ENCODE results near the gene YARS1.

The YARS1 gene

DNA sequence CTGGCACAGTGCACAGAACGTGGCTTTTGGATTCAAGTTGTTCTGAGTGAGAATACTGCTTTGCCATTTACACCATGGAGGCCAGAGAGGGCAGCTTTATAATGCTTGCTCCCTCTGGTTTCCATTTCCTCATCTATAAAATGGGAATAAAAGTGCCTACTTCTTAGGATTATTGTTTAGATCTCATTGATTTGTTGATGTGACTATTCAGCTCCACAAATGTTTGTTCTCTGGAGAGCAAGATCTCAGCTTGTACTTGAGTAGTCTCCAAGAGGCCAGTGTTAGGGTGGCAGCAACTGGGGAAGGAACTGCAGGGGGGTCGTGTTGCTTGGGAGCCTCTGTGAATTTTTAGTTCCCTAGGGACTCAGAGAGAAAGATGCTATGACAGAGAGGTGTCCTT, 55.2 kb downstream of the YARS1 start:
- no peak for DNase-seq

DNA sequence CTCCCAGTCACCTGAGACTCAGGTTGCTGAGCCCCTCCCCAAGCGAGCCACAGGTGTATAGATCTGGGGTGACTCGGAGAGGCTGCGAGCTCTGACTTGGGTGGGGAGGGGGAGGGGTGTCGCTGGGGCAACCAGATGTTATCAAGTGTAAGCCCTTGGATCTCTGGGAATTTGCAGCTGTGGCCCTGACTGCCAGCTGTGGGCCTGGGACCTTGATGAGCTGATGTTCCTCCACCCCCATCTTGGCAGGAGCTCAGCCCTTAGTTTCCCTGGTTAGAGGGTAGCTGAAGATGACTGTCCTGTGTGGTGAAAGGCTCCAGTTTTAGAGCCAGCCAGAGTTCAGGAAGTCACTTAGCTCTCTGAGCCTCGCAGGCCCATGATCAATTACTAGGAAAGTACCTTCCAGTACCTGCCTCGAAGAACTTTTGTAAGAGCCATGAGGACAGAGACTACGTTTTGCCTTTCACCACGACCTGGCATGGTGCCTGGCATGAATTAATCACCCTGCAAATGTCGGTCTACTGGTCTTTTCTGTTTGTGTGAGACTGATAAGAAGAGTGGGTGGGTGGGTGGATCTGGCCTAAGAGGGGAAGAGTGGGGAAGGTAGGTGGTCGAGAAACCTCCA, 55.8 kb downstream of the YARS1 start:
- no peak for DNase-seq

DNA sequence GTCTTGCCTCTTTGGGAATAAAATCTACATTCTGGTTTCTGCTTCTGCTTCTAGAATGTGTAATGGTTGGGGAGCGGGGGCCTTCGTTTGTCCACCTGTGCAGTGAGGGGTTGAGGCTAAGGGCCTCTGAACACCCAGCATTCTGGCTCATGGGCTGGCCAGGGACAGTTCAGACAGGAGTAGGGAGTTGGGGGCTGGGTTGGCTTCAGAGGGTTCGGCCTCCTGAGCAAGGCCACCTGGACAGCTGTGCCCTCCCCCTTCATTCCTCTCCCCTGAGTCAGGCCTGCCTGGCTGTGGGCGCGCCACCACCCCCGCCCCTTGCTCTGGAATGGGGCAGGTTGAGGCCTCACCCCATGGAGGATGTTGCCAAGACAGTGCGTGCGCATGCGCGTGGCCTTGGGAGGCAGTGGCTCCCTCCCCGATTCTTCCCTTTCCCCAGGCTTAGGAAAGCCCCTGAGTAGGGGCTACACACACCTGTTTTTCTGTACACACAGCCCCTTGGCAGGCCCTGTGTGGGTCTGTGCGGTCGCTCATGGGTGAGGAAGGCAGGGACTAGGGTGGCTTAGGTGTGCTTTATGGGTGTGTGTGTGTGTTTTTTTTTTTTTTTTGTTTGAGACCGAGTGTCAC, 57.0 kb downstream of the YARS1 start:
- no peak for DNase-seq

DNA sequence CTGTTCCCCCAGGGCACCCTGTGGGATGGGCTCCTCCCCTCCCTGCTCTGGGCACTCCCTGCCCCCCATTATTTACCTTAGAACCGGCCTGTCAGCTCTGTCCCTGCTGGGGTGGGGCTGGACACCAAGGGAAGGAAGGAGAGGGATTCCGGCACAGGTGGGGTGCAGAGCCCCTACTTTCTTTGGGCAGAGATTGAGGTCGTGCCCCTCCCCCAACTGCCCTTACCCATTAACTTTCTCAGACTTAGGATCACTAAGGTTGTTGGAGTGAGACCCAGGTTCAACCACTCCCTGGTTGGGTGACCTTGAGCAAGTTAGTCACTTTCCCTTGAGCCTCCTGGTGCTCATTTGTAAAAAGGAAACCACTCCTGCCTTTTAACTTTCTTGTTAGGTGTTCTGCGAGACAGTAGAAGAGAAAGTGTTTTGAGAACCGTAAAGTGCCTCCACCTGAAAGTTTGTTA, 57.6 kb downstream of the YARS1 start:
- DNase-seq = no peak

DNA sequence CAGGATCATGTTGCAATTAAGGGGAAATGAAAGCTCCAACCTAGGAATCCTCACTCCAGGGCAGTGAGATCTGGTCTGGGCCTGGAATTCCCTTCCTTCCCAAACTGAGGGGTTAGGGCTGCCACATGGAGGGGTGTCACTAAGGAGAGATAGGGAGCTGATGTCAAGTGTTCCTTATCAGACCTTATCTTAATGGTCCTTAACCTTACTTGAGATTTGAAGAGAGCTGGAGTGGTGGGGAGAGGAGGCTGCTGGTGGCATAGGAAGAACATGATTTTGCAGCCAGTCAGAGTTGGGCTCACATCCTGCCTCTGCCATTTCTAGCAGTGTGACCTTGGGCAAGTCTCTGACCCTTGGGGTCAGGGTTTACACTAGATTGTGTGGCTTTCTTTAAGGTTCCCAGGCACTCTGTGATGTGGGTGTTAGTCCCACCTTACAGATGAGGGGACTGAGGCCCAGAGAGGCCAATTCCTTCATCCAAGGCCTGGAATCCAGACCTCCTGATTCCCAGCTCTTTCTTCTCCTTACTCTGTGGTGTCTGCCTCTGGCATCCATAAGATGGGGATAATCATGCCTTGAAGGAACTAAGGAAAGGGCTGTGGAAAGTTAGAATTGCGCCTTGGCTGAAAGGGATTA, 58.2 kb downstream of the YARS1 start:
- DNase-seq = no peak

DNA sequence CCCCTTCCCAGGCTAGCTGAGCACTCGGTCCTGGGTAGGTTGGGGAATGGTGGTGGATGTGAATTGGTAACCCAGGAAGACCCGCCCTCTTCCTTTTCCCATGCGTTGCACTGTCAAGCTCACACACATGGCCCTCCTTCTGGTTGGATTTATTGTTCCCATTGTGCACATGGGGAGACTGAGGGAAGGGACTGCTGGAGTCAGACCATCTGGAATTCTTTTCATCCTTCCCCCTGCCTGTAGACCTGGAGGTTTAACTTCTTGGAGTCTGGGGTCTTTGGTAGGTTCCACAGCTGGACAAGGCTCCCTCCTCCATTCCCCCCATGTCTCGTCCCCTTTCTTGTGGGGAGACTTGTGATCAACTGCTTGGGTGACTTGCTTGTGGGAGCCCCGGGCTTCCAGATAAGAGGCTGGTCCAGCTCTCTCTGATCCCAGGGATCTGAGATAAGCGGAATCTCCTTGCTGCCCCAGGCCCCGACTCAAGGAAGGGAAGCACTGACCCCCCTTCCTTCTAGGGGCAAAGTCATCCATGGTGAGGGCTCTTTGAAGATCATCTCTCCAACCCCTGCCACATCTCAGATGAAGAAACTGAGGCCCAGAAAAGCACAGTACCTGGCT, 58.9 kb downstream of the YARS1 start:
- DNase-seq = no peak

DNA sequence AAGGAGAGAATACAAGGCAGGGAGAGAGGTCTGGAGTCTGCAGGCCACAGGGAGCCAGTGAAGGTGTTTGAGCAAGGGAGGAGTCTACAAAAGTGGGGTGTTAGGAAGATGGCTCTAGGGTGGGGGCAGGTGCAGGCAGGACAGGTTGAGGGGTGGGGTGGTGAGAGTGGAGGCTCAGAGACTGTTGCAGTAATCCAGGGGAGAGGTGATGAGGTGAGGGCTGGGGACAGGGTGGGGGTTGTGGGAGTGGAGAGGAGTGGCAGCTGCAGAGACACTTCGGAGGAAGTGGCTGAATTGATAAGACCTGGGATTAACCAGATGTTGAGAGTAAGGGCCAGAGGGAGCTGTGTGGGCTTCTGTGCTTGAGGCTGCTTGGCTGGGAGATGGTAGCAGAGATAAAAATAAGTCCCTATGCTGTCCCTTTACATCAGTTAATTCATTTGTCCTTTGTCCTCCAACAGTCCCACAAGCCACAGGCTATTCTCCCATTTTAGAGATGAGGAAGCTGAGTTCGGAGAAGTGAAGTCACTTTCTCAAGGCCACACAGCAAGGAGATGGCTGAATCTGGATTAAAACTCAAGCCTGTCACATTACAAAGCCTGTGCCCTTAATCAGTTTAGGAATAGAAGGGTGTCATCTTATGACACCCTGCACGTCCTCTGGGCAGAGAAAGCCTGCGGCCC, 59.8 kb downstream of the YARS1 start:
- DNase-seq = peak; percentile 63 to 79

DNA sequence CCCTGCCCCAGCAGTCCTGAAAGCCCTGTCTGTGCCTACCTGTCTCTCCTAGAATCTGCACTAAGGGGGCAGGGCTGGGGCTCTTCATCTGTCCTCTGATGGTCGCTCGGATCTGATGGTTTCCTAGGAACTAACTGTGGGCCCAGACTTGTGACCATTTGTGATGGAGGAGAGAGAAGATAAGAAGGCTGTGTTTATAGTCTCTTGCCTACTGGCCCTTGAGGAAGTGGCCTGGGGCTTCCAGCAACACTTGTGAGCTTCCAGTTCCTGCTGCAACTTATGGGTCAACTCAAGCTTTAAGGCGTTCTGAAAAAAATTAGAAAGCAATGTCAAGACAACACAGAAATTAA, 61.4 kb downstream of the YARS1 start:
- no peak for DNase-seq

DNA sequence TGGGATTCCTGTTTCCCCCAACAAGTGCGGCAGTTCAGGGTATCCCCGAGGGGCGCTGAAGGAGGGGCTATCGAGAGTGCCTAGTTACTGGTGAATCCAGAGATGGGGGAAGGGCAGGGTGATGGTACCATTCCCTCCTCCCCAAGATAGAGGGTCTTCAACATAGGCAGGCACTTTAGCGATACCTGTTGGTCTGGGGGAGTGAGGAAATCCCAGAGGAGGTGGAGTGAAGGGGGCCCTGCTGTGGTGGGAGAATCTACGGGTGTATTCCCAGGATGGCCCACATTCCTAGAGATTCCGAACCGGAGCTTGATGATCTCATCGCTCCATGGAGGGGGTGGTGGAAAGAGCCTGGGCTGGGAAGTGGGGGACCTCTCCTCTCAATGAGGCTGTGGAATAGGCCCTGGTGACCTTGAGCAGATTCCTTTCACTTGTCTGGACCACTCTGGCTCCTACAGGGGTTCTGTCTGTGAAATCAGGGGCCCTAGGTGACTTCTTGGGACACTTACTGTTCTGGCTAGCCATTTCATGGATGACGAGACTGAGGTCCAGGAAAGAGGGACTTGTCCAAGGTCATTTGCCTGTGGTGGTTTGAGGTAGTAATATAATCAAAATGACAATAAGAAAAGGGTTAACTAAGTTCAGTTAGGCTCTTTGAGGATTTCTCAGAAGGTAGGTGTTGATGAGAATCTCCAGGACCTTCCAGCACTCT, 61.9 kb downstream of the YARS1 start:
- no peak for DNase-seq

DNA sequence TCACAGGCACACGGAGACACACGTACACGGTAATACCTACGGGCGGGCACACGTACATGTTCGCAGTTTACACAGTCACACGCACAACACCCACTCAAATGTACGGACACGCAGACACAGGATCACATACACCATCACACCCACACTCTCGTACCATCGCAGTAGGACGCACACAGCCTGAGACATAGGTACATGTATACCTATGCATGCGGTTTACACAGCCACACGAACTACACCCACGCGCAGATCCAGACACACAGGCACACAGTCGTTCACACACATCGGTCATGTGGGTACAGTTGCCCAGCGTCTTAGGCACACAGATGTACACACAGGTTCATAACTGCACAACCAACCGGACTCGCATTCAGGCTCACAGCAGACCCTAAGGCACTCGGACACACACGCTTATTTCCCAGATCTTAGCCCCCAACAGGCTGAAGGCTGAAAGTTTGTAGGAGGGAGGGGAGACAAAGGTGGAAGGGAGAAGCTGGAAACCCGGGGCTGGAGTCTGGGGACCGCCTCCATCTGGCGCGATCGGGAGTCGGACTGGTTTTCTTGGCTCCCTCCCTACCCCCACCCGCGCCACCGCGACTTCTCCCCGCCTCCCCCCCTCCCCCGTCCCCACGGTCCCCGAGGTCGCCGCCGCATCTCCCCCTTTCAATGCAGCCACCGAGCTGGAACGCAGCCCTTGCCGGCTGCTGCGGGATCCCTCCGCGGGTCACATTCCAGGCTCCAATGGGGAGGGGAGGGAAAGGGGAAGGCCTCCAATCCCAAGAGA, 62.7 kb downstream of the YARS1 start:
- peak; percentile 48 to 66 for DNase-seq

DNA sequence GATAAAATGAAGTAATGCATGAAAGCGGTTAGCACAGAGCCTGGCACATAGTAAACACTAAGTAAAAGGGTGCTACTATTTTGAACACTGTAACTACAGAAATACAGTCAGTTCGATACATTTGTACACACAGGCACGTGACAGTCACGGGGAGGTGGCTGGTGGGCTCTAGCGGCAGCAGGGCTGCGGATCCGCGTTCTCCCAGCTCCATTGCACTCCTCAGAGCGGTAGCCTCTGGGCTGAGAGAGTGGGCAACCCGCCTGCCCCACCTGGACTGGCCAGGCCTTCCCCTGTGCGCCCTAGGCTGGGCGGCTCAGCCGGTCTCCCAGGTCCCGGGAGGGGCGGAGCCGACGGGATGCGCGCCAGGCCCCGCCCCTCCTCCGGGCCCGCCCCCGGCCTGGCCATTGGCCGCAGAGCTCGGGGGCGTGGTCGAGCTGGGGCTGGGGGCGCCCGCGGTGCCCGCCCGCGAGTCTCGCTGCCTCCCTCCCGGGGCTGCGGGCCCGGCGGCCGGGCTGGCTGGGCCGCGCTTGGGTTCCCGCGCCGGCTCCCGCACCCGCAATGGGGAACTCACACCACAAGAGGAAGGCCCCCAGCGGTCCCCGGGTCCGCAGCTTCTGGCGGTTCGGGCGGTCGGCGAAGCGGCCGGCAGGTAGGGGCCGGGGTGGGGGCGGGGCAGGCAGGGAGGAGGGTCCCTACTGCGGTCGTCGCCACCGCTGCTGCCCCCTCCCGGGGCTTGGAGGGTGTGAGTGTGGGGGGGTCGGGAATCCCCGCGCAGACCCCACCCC, 63.4 kb downstream of the YARS1 start:
- DNase-seq = peak; percentile 40 to 82

DNA sequence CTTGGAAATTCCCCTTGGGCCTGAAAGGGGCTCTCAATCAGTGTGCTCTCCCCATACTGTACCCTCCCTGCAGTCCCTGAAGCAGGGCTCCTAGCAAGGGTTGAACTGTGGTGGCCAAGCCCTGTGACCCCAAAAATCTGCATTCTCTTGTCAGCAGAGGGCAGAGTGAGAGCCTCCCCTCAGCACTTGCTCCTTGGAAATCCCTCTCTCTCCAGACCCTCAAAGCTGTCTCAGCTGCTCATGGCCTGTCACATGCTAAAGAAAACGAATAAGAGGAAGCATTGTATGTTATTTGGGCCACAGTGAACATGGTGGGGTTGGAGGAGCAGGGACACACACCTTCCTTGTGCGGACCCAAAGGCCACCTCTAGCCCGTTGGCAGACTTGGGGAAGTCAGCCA, 67.4 kb downstream of the YARS1 start:
- peak in 1 of 2 experiments; percentile 20 for DNase-seq

DNA sequence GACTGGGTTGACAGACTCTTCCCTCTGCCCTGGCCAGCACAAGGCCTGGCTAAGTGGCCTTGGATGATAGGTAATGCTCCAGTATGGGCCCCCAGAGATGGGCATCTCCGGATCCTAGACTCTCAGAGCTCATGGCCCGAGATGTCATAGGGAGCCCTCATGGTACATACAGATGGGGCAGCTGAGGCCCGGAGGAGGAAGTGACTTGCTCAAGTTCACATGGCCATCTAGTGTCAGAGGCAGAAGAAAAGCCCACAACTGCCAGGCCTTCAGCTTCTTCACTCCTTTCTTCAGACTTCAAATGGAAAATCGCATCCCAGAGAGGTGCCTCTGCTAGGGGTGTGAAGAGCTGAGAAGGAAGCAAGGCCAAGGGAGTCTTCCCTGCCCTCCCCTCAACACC, 67.8 kb downstream of the YARS1 start:
- DNase-seq = no peak

DNA sequence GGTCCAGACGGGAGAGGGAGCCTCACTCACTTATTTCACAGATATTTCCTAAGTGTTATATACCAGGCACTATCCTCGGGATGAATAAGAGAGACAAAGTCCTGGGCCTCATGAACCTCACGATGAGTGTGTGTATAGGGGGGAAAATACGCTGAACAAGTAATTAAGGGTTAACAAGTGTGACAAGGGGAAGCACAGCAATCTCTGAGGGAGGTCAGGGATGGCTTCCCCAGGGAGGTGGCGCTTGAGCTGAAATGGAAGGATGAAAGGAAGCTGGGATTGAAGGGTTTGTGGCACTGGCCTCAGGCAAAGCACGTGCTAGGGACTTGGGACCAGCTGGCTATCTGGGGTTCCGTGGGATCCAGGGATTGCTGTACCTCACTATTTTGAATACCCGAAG, 68.2 kb downstream of the YARS1 start:
- no peak for DNase-seq

DNA sequence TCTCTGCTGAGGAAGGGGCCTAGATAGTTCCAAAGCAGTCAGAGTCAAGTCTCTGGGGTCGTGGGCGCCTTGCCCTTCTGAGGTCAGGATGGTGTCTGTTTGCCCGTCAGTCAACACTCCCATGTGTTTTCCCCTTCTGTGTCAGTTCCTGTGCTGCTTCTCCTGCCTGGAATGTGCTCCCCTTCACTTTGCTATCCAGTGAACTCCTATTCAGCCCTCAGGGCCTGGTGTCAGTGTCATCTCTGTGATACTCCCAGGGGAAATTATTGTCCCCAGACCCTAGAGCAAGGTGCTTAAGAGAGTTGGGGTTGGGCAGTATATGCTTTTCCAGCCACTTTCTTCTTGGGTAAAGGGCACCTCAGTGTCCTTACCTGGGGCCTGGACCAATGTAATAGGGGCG, 68.8 kb downstream of the YARS1 start:
- no peak for DNase-seq

DNA sequence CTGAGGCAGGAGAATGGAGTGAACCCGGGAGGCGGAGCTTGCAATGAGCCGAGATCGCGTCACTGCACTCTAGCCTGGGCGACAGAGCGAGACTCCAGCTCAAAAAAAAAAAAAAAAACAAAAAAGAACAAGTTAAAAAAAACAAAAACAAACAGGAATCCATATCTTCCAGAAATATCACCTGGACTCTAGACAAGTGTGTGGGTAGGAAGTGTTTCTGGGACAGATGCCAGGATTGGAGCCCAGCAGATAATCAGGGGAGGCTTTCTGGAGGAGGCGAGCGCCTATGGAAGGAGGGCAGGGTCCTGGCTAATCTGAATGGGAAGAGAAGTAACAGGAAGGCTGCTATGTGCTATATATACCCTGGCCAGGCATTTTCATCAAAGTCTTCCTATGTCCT, 71.0 kb downstream of the YARS1 start:
- no peak for DNase-seq

DNA sequence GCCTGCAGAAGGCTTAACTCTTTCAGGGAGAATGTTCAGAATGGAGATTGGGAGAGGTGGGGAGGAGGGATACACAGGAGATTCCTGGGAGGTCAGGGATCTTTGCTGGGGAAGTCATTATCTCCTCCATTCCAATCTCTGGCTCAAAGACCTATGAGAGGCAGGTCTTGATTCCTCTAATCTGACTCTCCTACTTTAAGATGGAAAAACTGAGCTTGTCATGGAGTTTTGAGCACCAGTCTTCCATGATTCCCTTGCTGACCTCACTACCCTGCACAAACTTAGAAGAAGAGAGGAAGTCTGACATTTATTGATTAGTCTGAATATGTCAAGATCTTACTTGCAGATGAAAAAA, 73.1 kb downstream of the YARS1 start:
- DNase-seq = no peak

DNA sequence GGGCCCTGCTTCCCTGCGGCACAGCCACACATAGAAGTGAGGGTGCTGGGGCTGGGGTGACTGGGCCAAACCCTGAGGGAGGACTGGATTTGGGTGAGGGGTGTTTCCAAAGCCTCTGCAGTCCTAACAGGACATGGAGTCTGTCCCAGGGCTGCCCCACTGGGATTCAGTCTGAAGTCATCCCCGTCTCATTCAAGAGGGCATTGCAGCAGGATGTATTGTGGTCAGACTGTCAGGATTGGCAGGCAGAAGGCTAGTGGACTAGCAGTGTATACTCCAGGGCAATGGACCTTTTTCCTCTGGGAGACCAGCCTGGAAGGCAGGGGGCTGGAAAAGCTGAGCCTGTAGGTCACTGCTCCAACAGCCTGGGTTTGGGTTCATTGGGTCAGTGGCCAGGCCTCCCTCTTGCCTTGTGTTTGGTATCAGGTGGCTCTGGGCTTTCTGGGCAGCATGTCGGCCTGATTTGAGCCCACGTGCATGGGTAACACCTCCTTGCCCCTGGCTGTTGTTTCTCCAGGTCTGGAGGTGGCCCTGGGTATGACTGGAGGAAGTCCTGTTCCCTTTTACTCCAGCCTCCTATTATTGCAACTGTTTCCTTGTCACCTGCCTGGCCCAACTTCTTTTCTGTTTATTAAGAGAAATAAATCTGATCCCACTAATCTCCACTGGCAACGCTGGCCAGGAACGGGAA, 73.6 kb downstream of the YARS1 start:
- DNase-seq = no peak

DNA sequence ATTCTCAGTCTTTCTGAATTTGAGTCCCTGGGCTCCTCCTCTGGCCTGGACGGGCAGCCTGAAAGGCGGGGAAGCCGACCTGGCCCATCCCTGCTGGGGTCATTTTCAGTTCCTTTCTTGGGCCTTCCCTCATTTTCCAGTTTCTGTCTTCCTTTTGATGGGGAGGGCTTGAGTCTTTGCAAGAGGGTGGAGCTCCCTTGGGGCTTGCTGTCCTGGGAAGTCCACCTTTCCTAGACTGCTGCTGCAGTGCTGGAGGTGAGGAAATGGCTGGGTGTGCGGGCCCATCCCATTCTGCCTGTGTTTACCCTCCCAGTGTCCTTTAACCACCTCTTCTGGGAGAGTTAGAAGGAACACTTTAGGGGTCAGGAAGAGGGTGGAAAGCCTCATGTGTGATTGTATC, 74.2 kb downstream of the YARS1 start:
- no peak for DNase-seq

DNA sequence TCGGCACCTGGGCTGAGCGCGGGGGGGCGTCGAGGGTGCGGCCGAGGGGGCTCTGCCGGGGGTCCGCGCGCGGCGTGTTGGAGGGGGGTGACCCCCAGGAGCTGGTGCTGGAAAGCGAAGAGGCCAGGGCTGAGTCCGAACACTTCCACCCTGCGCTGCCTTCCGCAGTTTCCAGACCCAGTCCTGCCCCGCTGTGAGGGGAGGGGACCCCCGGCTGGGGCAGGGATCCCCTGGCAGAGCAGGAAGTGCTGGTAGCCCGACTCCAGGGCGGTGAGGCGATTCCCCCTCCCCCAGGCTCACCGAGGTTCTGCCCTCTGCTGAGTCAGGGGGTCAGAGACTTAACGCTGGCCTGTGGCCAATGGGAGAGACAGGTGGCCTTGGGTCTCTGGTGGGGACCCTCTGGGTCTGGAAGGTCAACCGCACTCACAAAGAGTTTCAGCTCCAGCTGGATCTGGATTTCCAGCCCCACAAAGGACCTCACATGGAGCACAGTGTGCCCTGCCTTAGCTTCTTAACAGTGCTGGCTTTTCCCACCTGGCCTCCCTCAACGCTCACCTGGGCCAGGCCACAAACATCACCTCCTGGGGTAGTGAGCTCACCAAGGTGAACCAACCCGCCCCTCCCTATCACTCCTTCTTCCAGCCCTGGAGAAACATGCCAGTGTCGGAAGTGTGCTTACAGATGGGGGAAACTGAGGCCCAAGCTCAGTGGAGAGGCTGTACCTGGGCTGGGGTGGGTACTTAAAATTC, 74.8 kb downstream of the YARS1 start:
- DNase-seq = no peak

All from NCI-H524 (cell line).